Muscle of arm (tissue), 12 donors: ENCODE measurements around the gene PRTG. TPM values are rescaled to one million over a fixed set of nuclear protein-coding genes. Genes with fewer than 3 reads are reported as not detected.
A peak's percentile ranks its signal among the peaks of the same experiment; 100 is the strongest.
"Not testable (repeated sequence)": the region's sequence is repeated elsewhere in the genome, so short reads cannot be mapped to it uniquely, and the experiment has no call there.

Source experiments
- DNase-seq: peaks from one replicate; pipeline ENCODE4 v3.0.0-alpha.2; 2013
- polyA plus RNA-seq, 12 donors: library from polyadenylated mRNA; unstranded; fragments of 120-200 nt; gene quantifications; one replicate each; pipeline ENCODE4 v1.2.1, GENCODE V29; 2013; ENCODE audit not compliant: insufficient read length in 12 of 12

Gene PRTG
- polyA plus RNA-seq, 12 donors = 1.4 to 4.4 (median 2.9) TPM; not detected in 1

DNA sequence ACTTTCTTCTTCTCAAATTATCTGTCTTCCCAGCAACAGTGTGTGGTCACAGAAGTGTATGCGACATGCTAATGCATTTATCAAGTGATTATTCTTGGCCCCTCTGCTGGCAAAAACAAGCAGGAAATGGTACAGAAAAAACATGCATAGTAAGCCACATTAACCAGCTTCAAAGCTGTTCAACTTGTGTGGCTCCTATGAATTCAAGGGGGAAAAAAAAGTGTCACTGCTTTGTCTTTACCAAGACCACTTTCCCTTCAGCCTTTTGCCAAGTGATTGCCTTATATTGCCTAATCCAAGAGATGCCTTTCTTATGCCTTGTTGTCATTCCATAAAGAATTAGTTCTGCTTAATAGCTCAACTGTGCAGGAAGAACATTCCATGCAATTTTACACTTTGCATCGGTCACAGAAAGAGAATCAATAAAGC lies 39.1 kb downstream of the PRTG start:
- no peak for DNase-seq

DNA sequence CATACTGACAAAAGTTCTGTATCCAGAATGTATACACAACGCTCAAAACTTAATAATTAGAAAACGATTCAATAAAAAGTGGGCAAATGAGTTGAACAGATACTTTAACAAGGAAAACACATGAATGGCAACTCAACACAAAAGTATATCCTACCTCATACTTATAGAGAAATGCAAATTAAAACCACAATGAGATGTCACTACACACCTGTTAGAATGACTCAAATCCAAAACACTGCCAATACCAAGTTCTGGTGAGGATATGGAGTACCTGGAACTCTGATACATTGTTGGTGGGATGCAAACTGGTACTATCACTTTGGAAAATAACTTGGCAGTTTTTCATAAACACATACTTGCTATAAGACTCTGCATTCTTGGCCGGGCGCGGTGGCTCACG lies 42.1 kb downstream of the PRTG start:
- no peak for DNase-seq

DNA sequence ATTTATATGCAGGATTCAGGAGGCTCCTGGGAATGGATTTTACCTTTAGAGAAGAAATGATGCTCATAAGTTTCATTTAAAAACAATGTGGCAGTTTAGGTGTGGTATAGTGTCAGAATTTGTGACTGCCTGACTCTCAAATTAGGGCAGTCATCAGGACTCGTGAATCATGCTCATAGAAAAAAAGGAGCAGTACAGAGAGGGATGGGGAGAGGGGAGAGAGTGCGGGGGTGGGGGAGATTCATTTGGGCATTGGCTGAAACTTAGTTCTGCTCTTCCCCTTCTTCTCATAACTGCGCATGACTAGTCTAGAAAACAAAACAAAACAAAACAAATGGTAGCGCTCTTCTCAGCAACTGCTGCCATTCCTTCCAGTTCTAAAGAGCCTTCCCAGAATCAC lies 44.3 kb downstream of the PRTG start:
- DNase-seq = no peak

- DNase-seq = no peak
Observed at GRCh38 chr15:55696221-55696620, 46.7 kb downstream of the PRTG start.

GRCh38 chr15:55695432-55695831 lies 47.5 kb downstream of the PRTG start:
- no peak for DNase-seq

DNA sequence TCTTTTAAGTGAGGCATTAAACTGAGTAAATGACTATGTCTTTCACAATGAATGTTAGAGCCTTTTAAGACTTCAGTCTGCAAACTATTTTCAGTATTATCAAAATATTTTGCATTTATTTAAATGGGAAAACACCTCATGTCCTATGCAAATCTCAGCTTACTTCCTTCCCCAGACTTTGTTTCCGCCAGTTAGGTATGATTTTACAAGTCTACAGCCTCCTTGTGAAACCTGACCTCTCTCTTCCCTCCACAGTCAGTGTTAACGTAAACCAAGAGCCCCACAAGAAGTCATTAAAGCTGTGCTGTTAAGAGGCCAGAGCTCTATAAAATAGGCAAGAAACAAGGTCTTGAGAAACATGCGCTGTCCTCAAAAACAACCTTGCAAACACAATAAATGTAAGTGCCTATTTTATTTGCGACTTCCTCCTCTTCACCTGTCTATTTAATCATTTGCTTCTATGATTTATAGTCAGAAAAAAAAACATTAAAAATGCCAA lies 48.3 kb downstream of the PRTG start:
- DNase-seq = peak; percentile 7

- not testable (repeated sequence) for DNase-seq
Observed at GRCh38 chr15:55693116-55693515, 49.8 kb downstream of the PRTG start.

GRCh38 chr15:55687792-55688191 lies 55.2 kb downstream of the PRTG start:
- DNase-seq = no peak

DNA sequence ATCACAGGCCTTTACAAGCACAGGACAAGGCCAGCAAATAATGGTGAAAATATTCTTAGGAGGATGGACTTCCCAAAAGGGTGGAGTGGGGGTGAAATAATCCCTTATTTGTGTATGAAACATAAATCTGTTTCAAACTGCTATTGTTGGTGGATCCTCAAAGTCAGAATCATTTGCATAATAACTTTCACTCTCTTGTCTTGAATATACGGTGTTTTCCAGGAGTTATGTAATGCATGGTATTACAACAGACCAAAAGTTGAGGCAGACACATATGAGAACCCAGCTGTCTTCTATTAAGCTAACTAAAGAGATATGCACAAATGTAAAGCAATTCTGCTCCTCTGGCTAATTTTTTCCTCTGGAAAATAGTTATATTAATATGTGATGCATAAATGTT lies 57.7 kb downstream of the PRTG start:
- no peak for DNase-seq

DNA sequence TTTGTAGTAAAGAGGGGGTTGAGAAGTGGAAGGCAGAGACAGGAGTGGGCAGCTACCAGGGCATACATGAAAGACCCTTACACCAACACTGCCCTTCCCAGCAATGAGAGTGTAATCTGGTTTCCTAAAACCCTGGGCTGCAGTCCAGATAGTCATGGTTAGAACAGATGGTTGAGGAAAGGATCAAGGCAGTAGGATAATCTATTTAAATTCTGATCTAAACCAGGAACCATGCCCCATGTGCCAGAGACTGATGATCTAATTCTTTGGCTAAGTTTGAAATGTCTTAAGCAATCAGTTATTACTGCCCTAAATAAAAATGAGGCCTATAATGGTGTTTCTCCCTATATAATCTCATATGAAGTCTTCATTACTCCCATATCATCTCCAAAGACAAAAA lies 59.6 kb downstream of the PRTG start:
- DNase-seq = no peak

GRCh38 chr15:55681631-55682030 lies 61.3 kb downstream of the PRTG start:
- DNase-seq = no peak

DNA sequence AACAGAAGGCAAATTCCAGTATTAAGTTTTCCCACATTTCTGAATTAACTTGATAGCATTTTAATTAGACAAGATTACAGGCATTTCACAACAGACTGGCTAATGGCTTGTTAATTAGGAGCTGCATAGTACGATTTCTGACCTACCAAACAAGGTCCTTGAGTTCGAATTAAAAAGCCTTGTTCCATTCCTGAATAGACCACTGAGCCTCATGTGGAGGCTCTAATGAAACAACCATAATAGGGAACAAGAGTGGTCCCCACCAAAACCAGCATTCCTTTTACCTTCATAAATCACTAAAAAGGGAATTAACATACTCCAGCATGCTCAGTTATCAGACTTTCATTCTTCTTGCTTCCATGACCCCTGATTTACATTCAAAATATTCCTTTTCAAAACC lies 66.4 kb downstream of the PRTG start:
- no peak for DNase-seq

GRCh38 chr15:55673287-55673686 lies 69.7 kb downstream of the PRTG start:
- no peak for DNase-seq

DNA sequence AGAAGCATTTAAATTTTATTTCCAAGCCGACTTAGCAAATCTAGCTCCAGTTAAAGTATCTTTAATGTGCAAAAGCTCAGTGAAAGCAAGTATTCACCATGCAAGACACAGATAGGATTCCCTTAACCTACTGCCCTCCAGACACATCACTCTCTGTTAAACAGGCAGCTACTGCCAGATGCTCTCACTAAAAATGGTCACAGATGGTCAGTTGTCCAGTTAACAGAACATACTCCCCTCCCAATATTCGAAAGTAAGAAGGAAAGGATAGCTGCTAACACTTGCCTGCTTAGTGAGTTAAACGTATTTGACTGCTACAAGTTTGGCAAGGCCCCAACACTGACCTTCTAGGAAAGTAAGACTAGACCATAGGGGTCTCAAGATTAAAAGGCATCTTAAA lies 73.7 kb downstream of the PRTG start:
- no peak for DNase-seq

DNA sequence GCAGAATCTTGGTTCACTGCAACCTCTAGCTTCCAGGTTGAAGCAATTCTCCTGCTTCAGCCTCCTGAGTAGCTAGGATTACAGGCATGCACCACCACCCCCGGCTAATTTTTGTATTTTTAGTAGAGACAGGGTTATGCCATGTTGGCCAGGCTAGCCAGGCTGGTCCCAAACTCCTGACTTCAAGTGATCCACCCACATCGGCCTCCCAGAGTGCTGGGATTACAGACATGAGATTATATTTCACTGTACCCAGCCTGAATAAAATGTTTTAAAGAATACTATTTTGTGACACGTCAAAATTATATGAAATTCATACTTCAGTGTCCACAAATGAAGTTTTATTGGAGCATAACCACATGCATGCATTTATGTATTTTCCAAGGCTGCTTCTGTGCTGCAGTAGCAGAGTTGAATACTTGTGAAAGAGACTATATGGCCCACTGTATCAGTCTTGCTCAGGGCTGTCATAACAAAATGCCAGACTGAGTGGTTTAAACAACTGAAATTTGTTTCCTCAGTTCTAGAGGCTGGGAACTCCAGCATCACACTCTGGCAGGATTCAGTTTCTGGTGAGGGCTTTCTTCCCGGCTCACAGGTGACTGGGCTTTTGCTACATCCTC lies 77.2 kb downstream of the PRTG start:
- DNase-seq = no peak

GRCh38 chr15:55661428-55661827 lies 81.5 kb downstream of the PRTG start:
- no peak for DNase-seq

DNA sequence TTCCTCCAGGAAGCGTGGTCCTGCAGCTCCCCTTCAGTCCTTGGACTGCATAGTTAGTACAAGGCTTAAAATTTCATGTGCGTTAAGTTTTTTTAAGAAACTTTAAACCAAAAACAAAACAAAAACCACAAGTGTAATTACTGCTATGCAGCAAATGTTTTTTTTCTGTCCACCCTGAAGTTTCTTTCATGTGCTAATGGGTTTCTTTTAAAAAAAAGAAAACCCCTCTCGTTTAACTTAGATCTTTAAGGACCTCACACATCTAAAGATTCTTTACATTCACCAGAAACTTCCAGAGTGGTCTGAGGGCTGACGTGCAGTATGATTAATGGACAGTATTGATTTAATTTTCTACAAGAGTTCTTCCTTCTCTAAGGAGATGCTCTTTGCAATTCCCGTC lies 82.8 kb downstream of the PRTG start:
- DNase-seq = no peak

GRCh38 chr15:55659481-55659880 lies 83.5 kb downstream of the PRTG start:
- DNase-seq = no peak

GRCh38 chr15:55658886-55659285 lies 84.1 kb downstream of the PRTG start:
- DNase-seq = no peak

GRCh38 chr15:55654561-55655031 lies 88.4 kb downstream of the PRTG start:
- no peak for DNase-seq

DNA sequence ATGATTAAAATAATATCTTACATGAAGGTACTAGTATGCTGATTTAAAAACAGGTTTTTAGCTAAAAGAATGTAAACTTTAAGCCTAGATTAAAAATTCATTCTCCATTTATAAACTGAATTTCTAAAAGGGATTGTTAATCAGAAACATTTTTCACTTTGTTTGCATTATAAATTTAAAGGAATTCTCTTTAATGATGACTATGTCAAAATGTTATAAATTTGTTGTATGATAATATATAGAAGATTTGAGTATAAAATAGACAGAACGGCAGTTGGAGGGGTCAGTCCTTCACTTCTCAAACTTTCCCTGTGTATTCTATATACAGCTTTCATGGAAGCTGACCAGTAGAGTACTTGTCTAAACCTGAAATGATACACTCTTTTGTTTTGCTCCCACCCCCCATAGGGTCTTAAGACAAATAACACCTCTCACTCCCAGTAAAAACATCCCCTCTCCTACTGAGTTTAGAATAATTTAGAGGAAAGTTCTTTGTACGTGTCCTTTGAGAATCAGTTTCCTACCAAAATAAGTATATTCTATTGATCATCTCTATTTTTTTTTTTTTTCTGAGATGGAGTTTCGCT lies 90.0 kb downstream of the PRTG start:
- DNase-seq = no peak

DNA sequence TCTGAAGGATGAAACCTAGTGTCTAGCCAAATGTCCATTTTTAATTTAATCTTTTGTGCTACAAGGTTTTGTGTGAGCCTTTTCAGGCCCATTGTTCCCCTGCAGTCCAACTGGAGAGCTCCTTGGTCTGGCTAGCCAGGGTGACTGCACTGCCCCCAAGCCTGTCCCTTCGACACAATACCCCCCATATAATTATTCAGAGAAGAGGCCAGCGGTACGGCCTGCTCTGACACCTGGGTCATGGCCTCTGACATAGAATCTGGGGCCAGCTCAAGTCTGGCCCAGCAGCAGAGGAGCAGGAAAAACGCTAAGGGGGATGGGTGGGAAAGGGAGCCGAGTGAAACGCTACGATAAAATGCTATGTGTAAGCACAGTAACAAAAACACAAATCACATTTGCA lies 90.6 kb downstream of the PRTG start:
- no peak for DNase-seq

- no peak for DNase-seq
Observed at GRCh38 chr15:55649058-55649423, 93.9 kb downstream of the PRTG start.

GRCh38 chr15:55638764-55639163 lies 104.2 kb downstream of the PRTG start:
- DNase-seq = no peak
